ENCODE results near the gene MEN1. TPM values are rescaled to one million over a fixed set of nuclear protein-coding genes. Genes with fewer than 3 reads are reported as not detected.
"Not testable (repeated sequence)": the region's sequence is repeated elsewhere in the genome, so short reads cannot be mapped to it uniquely, and the experiment has no call there.

Gene MEN1
- total RNA-seq, 1 donor from 2014 or later: 13.7 TPM

DNA sequence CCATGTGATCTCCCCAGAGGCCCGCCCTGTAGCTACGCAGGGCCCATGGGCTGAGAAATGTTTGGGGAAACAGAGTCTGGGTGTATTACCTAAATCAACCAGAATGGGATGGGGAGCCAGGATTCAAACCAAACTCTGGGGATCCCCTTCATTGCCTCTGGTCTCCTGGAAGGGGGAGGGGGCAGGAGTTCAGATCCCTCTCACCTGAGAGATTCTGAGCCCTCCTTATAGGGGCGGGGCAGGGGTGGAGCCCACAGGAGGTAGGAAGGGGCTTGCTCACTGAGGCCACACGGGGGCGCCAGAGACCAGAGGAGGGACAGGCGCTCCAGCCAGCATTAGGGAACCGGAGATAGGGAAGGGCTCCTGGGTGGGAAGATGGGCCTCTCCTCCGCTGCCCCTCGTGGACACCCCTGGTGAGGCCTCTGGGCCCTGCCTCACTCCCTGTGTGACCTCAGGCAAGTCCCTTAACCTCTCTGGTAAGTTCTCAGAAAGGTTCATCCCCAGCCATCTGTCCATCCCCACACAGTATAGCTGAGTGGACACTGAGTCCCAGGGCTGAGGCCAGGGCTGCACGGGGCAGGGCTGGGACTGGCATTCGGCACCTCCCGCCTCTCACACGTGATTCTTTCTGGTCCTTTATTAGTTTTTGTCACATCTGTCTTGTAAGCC is 36.8 kb upstream of the MEN1 start:
- DNase-seq (ENCODE audit: low read depth): peak; percentile 95

DNA sequence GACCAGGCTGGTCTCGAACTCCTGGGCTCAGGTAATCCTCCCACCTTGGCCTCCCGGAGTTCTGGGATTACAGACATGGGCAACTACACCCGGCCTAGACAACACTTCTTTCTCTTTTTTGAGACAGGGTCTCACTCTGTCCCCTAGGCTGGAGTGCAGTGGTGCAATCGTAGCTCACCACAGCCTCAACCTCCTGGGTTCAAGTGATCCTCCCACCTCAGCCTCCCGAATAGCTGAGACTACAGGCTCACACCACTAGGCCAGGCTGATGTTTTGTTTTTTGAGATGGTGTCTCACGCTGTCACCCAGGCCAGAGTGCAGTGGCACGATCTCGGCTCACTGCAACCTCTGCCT is 35.4 kb upstream of the MEN1 start:
- DNase-seq (ENCODE audit: low read depth): not testable (repeated sequence)

DNA sequence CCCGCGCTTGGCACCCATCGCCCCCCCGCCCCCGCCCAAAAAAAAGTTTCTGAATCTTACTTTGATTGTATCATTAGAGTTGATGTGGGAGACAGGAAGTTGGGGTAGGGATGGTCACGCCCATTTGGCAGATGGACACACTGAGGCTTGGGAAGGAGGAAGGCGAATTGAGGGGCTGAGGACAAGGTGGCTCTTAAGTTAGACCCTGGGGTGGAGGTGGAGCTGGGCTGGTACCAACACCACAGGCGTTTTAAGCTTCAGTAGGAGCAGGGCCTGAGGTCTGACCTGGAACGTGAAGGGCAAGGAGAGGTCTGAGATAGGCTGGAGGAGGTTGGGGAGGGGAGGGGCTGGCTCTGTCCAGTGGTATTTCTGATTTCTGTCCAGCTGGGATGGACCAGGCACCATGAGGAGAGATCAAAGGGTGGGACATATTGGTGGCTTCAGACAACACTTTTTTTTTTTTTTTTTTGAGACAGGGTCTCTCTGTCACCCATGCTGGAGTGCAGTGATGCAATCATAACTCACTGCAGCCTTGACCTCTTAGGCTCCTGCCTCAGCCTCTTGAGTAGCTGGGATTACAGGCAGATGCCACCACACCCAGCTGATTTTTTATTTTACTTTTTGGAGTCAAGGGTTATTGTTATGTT is 34.9 kb upstream of the MEN1 start:
- DNase-seq (ENCODE audit: low read depth): no peak

DNA sequence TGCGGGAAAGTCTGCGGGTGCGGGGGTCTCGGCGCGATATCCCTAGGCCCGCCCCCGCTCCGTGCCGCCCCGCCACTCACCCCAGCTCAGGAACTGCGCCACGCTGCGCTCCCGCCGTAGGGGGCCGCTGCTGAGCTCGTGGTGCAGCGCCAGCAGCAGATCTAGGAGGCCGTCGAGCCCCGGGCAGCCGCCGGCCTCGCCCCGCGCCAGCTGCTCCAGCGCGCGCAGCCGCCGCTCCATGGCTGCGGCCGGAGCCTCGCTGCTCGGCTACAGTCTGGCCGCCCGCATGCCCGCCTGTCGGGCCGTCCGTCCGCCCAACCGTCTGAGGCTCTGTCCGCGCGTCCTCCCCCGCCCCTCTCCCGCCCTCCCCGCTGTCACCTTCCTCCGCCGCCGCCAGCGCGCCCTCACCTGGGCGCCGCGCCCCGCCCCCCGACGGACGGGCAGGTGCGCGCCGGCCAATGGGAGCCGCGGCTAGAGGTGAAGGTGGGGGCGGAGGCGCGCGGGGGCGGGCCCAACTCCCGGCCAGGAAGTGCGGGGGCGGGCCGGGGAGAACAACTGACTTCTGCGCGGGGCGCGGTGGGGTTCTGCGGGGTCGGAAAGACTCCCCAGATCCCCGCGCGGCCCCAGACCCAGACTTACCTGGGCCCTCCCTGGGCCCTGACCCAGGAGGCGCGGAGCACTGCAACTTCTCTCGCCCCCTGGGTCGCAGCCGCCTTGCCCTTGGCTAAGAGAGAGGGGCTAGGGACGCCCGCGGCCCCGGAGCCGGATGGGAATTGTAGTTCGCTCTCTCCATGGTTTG is 34.2 kb upstream of the MEN1 start, which contains the start of gene CDC42BPG:
CDC42BPG (minus strand) TSS at position 324 of the 799 bp plus-strand sequence; CDS start at position 240, 84 bp downstream.
- peak; percentile 79 for DNase-seq (ENCODE audit: low read depth)

- no peak for DNase-seq (ENCODE audit: low read depth)
These were observed 33.5 kb upstream of the MEN1 start for GRCh38 chr11:64843686-64844329.

GRCh38 chr11:64842851-64843685 is 32.7 kb upstream of the MEN1 start:
- peak; percentile 88 for DNase-seq (ENCODE audit: low read depth)

DNA sequence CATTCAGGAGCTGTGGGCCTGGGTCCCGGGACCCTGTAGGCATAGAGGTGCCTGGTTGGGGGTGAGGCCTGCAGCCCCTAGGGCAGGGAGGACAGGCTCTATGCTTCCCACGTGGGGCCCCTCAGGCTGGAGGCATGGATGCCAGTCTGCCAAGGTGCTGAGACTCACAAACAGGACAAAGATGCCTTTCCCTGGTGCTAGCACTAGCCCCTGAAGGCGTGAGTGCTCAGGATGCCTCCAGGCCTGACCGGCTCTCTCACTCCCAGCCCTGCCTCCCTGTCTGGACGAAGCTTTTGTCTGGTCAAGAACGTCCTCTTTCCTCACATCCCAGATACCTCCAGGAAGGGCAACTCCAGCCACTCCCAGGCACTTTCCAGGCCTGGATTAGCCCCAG is 32.0 kb upstream of the MEN1 start:
- DNase-seq (ENCODE audit: low read depth): no peak

GRCh38 chr11:64841592-64842365 is 31.4 kb upstream of the MEN1 start:
- no peak for DNase-seq (ENCODE audit: low read depth)

DNA sequence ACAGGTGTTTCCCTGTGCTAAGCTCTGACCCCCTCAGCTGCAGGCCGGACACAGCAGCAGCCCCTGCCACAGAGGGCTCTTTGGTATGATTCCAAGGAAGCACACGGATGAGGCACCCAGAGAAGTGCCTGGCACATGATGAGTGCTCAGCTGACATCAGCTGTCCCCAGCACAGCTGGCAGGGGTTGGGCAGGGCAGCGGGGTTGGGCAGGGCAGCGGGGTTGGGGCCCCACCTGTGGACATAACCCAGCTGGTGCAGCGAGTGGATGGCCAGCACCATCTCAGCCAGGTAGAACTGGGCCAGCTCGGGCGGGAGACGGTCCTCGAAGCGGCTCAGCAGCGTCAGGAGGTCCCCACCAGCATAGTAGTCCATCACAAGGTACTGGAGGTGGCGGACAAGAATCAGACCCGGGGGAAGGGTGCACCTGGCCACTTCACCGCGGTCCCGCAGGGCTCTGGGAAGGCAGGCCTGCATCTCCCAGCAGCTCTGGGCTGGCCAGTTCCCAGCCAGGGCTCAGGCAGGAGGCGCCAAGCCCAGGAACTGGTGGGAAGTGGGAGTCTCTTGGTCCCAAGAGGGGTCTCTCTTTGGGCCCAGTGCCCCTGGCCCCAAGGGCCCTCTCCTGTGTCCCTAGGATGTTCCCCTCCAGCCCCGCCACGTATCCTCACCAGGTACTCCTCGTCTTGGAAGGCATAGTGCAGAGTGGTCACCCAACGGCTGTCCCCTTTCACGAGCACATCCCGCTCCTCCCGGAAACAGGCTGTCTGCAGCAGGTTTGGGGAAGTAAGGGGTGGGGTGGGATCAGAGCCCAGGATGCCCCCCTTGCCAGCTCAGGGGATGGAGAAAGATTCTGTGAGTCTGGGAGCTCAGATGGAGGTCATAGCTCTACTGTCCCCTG is 29.8 kb upstream of the MEN1 start:
- DNase-seq (ENCODE audit: low read depth): no peak

- DNase-seq (ENCODE audit: low read depth): no peak
These were observed 29.0 kb upstream of the MEN1 start for GRCh38 chr11:64839335-64839734.

GRCh38 chr11:64838600-64839334 is 28.4 kb upstream of the MEN1 start:
- no peak for DNase-seq (ENCODE audit: low read depth)

DNA sequence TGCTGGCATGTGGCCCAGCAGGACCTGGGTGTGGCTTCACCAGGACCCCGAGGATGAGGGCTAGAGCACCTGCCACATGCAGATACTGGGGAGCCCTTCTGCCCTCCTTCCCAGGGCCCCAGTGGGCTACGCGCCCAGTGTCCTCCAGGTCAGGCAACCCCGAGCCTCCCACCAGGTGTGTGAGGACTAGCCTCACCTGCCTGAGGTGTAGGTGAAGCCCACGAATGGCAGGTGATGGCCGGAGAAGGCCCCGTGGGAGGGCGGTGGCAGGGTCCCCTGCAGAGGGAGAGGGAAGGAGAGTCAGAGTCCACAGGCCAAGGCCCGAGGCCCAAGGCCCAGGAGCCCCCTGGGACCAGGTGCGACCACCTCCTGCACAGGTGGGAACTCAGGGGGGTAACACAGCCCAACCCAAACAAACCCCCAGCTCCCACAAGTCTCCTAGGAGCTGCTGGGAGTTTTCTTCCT is 27.6 kb upstream of the MEN1 start:
- DNase-seq (ENCODE audit: low read depth): no peak

DNA sequence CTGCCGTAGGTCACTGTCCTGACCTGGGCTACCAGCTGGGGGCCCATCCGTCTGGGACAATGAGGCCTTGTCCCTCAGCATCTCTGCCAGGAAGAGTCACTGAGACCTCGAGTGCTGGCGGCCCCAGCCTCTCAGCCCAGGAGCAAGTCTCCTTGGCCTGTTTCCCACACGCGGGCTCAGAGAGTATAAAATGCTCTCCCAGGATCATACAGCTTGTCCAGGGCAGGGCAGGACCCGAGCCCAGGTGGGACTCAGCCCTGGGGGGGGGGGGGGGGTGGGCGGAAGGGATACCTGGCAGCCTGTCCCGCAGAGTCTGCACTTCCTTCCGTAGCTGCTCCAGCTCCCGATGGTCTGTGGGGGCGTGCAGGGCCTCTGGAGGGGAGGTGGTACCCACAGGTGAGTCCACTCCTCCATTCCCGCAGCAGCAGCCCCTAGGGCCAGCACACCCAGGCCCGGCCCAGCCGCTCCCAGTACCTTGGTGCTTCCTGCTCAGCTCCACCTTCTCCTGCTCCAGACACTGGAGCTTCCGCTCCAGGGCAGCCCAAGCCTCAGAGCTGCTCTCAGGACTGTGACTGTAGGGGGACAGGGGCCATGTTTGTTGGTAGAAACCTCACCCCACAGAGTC is 26.2 kb upstream of the MEN1 start:
- no peak for DNase-seq (ENCODE audit: low read depth)

DNA sequence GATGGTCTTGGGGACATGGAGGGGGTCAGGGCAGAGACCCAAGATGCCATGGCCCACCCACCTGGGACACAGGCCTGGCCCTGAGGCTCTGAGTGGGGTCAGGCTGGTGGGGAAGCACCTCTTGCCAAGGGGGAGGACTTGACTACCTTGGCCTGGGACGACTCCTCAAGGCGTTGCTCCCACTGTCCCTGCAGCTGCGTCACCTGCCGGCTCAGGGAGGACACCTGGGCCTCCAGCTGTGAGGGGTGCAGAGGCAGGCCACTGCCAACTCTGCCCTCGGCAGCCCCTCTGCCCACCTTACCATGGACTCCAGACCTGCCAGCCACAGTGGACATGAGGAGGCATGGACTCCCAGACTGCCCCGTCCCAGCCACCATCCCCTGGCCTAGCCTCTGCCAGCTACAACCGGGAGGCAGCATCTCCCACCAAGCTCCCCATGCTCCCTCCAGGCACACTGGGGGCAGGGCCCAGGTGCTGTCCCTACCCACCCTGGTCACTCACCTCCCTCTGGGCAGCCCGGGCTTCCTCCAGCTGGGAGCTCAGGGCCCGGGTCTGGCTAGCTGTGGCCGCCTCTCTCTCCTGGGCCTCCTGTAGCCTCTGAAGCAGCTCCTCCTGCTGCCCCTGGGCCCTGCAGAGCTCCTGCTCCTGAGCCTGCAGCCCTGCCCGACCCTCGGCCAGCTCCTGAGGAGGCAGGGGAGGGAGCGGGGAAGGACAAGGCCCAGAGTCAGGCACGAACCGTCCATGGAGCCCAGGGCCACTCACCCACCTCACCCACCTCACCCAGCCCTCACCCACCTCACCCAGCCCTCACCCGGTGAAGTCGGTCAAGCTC is 25.5 kb upstream of the MEN1 start:
- DNase-seq (ENCODE audit: low read depth): no peak

GRCh38 chr11:64834723-64835615 is 24.6 kb upstream of the MEN1 start:
- DNase-seq (ENCODE audit: low read depth): peak; percentile 81

Data from myocyte (in vitro differentiated cells).